MCF 10A (cell line): ENCODE data around the gene NRXN3. TPM values are rescaled to one million over a fixed set of nuclear protein-coding genes. Genes with fewer than 3 reads are reported as not detected.

ENCODE experiments used
- BruUV-seq: library from RNA; stranded (reverse); fragments of 400-500 nt; replicated peaks from 2 replicates; lab custom pipeline; 2021; lab: Mats Ljungman, UMichigan
- CTCF ChIA-PET: fragments of 300-600 bp; sonication (Branson Sonifier 250); formaldehyde crosslinking; extraction: SDS; loops from one replicate; lab custom pipeline; 2021; ENCODE audit warnings: antibody characterized with exemption, inconsistent platforms; lab: Yijun Ruan, JAX
- POLR2A ChIA-PET: fragments of 300-600, 350-650 bp; sonication (Branson Sonifier 250); formaldehyde crosslinking; extraction: SDS; loops from one replicate; lab custom pipeline; 2020; ENCODE audit warnings: antibody characterized with exemption, inconsistent platforms; lab: Yijun Ruan, JAX
- DNase-seq: peaks from one replicate; pipeline ENCODE4 v3.0.0-alpha.2; 2018; ENCODE audit not compliant: unreplicated experiment
- H3K27ac Mint-ChIP-seq: one replicate; pipeline ENCODE4 v1.8.0; 2022; ENCODE audit warnings: mild to moderate bottlenecking, low read depth, mixed read lengths; ENCODE audit not compliant: unreplicated experiment
- H3K27me3 Mint-ChIP-seq: one replicate; pipeline ENCODE4 v1.8.0; 2022; ENCODE audit warnings: mixed read lengths; ENCODE audit not compliant: insufficient read depth, unreplicated experiment
- H3K36me3 Mint-ChIP-seq: one replicate; pipeline ENCODE4 v1.8.0; 2022; ENCODE audit warnings: mild to moderate bottlenecking, moderate library complexity, mixed read lengths; ENCODE audit not compliant: insufficient read depth, unreplicated experiment
- H3K4me1 Mint-ChIP-seq: one replicate; pipeline ENCODE4 v1.8.0; 2022; ENCODE audit warnings: mixed read lengths; ENCODE audit not compliant: insufficient read depth, unreplicated experiment
- H3K4me3 Mint-ChIP-seq: one replicate; pipeline ENCODE4 v1.8.0; 2022; ENCODE audit warnings: mild to moderate bottlenecking, moderate library complexity, mixed read lengths; ENCODE audit not compliant: unreplicated experiment
- H3K9me3 Mint-ChIP-seq: one replicate; pipeline ENCODE4 v1.8.0; 2022; ENCODE audit warnings: mixed read lengths; ENCODE audit not compliant: unreplicated experiment
- CTCF ChIP-seq: fragments of 200-600 bp; IDR thresholded peaks from one replicate; pipeline ENCODE4 v1.8.0; 2022; ENCODE audit warnings: antibody characterized with exemption, mild to moderate bottlenecking; ENCODE audit not compliant: unreplicated experiment
- intact Hi-C: fragments of 100-400 bp; cut with micrococcal nuclease; formaldehyde crosslinking; loops from 2 replicates; pipeline ENCODE4 v1.14.1; 2022
- total RNA-seq: library from RNA; stranded (reverse); gene quantifications from 2 replicates; pipeline ENCODE4 v1.2.3, GENCODE V29; 2022

Gene NRXN3
- total RNA-seq, 1 experiment from 2014 or later: not detected

- DNase-seq: no peak
- H3K4me1 Mint-ChIP-seq: no peaks in the 10 kb centered on the region
- intact Hi-C loops: no loop called here
- peaks cover 42% of the 10 kb centered on the region for H3K27me3 Mint-ChIP-seq
- ChIA-PET POLR2A (no interaction called here), CTCF (interaction anchor here (0.6 kb wide), 1 partner anchor 433 kb away, joined by 4 read pairs; no protein-coding TSS in a partner anchor)
- no TSS peak for BruUV-seq
- no peaks in the 10 kb centered on the region for H3K9me3 Mint-ChIP-seq
- H3K27ac Mint-ChIP-seq: no peak overlapping the region
- no peak overlapping the region for H3K4me3 Mint-ChIP-seq
- no peak for TF ChIP-seq CTCF
- H3K36me3 Mint-ChIP-seq: no peaks in the 10 kb centered on the region
These were observed 73.0 kb downstream of the NRXN3 start for GRCh38 chr14:78243187-78243586.

GRCh38 chr14:78245238-78245637 is 75.1 kb downstream of the NRXN3 start:
- Mint-ChIP-seq H3K36me3 (no peaks in the 10 kb centered on the region), H3K27me3 (peaks cover 42% of the 10 kb centered on the region), H3K4me3 (no peak overlapping the region), H3K27ac (no peak overlapping the region), H3K4me1 (no peaks in the 10 kb centered on the region), H3K9me3 (no peaks in the 10 kb centered on the region)
- ChIA-PET POLR2A (no interaction called here), CTCF (no interaction called here)
- TF ChIP-seq CTCF: no peak
- DNase-seq: no peak
- BruUV-seq: no TSS peak
- intact Hi-C loops: no loop called here

- CTCF ChIA-PET: no interaction called here
- Mint-ChIP-seq H3K27ac (no peak overlapping the region), H3K9me3 (no peaks in the 10 kb centered on the region), H3K4me3 (no peak overlapping the region), H3K4me1 (peaks cover under 1% of the 10 kb centered on the region), H3K27me3 (peaks cover 24% of the 10 kb centered on the region), H3K36me3 (no peaks in the 10 kb centered on the region)
- no peak for DNase-seq
- no peak for TF ChIP-seq CTCF
- intact Hi-C loops: no loop called here
- BruUV-seq: no TSS peak
- POLR2A ChIA-PET: no interaction called here
These were observed 78.4 kb downstream of the NRXN3 start for GRCh38 chr14:78248501-78249090.

GRCh38 chr14:78251308-78251707 is 81.1 kb downstream of the NRXN3 start:
- no peaks in the 10 kb centered on the region for H3K9me3 Mint-ChIP-seq
- peaks cover 17% of the 10 kb centered on the region for H3K27me3 Mint-ChIP-seq
- ChIA-PET CTCF (no interaction called here), POLR2A (no interaction called here)
- DNase-seq: no peak
- H3K4me3 Mint-ChIP-seq: no peak overlapping the region
- no peaks in the 10 kb centered on the region for H3K36me3 Mint-ChIP-seq
- H3K4me1 Mint-ChIP-seq: peaks cover 15% of the 10 kb centered on the region
- no peak for TF ChIP-seq CTCF
- intact Hi-C loops: no loop called here
- H3K27ac Mint-ChIP-seq: no peak overlapping the region
- BruUV-seq: no TSS peak
